GM12865 (cell line): Measurements from ENCODE around the gene OPN4.
A peak's percentile ranks its signal among the peaks of the same experiment; 100 is the strongest.

ENCODE experiments used
- DNase-seq: peaks from one replicate; pipeline ENCODE4 v3.0.0; 2010; ENCODE audit warnings: low read depth
- H3K4me3 ChIP-seq: 2 replicates; pipeline ENCODE4 v1.5.1; 2011; ENCODE audit warnings: mild to moderate bottlenecking, low read depth, low read length, control low read depth
- CTCF ChIP-seq: IDR thresholded peaks from 2 replicates; pipeline ENCODE4 v1.5.1; 2011; ENCODE audit warnings: low read length, control low read depth, low read depth, inconsistent platforms; ENCODE audit not compliant: insufficient read depth; ENCODE audit errors: missing control alignments

OPN4 gene

GRCh38 chr10:86692664-86693063 is 38.3 kb downstream of the OPN4 start:
- no peak for TF ChIP-seq CTCF
- no peak overlapping the region for H3K4me3 ChIP-seq
- DNase-seq, result no peak

DNA sequence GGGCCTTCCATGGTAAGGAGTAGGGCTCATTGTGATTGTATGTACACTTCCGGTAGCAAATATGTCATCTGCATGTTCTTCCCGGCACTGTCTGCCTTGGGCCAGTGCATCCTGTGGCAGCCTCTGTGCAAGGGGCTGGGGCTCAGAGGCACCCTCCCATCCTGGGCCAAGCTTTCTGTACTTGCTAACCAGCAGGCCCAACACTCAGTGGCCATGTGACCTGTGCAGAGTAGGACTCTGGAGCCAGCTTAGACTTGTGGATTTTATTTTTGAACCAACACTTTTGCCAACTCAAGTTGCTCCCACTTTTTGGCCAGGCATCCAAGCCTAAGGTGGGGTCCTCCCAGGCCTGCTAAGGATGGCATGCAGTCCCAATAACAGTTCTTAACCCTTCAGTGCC is 38.9 kb downstream of the OPN4 start:
- DNase-seq, result no peak
- TF ChIP-seq CTCF, result no peak

GRCh38 chr10:86693721-86694369 is 39.5 kb downstream of the OPN4 start:
- TF ChIP-seq CTCF, result peak; percentile 67
- peak; percentile 40 for DNase-seq
- H3K4me3 ChIP-seq, result no peak overlapping the region

More for the DNA sequence above, 38.9 kb downstream of the OPN4 start:
- H3K4me3 ChIP-seq, result no peak overlapping the region

GRCh38 chr10:86698207-86698940 is 44.0 kb downstream of the OPN4 start:
- DNase-seq, result no peak
- TF ChIP-seq CTCF, result no peak
- H3K4me3 ChIP-seq, result no peak overlapping the region

- no peak overlapping the region for H3K4me3 ChIP-seq
- TF ChIP-seq CTCF, result no peak
- no peak for DNase-seq
These were observed 44.8 kb downstream of the OPN4 start for GRCh38 chr10:86699125-86699524.

DNA sequence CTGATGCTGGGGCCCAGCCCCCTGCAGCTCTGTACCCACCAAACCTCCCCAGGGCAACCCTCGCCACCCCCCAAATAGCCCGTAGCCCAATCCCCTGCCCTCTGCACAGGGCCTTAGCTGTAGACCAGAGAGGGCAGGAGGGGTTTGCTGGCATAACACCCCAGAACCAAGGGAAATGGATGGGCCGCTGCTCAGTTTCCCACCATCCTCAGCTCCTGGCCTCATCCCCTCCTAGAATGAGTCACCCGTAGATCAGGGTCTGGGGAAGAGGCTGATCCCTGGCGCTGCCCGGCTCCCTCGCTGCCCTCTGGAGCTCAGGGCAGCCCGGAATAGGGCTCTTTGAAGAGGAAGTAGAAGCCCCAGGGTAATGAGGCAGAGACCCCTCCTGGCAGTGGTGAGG is 45.2 kb downstream of the OPN4 start:
- H3K4me3 ChIP-seq, result no peak overlapping the region
- no peak for TF ChIP-seq CTCF

More for the DNA sequence above, 45.2 kb downstream of the OPN4 start:
- no peak for DNase-seq
